Ovary (tissue), 9 donors: ENCODE results near the gene R3HDM1. TPM values are rescaled to one million over a fixed set of nuclear protein-coding genes. Genes with fewer than 3 reads are reported as not detected.
A peak's percentile ranks its signal among the peaks of the same experiment; 100 is the strongest.

Experiments used
- DNase-seq, 5 donors: peaks; one replicate each; pipeline ENCODE4 v3.0.0-alpha.2; 2019 to 2020
- H3K27ac ChIP-seq, 2 donors: fragments of 200-600 bp; one replicate each; pipeline versions ENCODE4 v1.5.1 to v1.8.0; 2019 to 2022
- H3K27me3 ChIP-seq: fragments of 200-600 bp; one replicate; pipeline ENCODE4 v1.8.0; 2022
- H3K36me3 ChIP-seq: fragments of 200-600 bp; sonication (generic); one replicate; pipeline ENCODE4 v1.5.1; 2019
- H3K4me1 ChIP-seq: one replicate; pipeline ENCODE4 v1.8.1; 2013; ENCODE audit warnings: mild to moderate bottlenecking, moderate library complexity; ENCODE audit not compliant: insufficient read depth
- H3K4me3 ChIP-seq: fragments of 200-600 bp; sonication (generic); one replicate; pipeline ENCODE4 v1.5.1; 2017
- H3K9me3 ChIP-seq, 2 donors: fragments of 200-600 bp in 1 of 2; sonication (generic) in 1 of 2; one replicate each; pipeline versions ENCODE4 v1.5.1 to v1.8.1; 2013 to 2019; ENCODE audit warnings: mild to moderate bottlenecking in 1 of 2, moderate library complexity in 1 of 2
- EP300 ChIP-seq: sonication (generic); formaldehyde crosslinking; IDR thresholded peaks from one replicate; pipeline ENCODE4 v1.6.1; 2017; ENCODE audit warnings: antibody characterized with exemption
- POLR2A ChIP-seq: fragments of 450-650 bp; IDR thresholded peaks from one replicate; pipeline ENCODE4 v1.6.1; 2017; ENCODE audit warnings: antibody characterized with exemption, mild to moderate bottlenecking, moderate library complexity
- WGBS, 3 donors: extraction: QIAGEN DNeasy Blood & Tissue Kit in 1 of 3; methylation state at CpG; one replicate each; pipeline versions ENCODE4 v1.1.5 to v1.1.7; 2013 to 2017; 5-methylcytosine and 5-hydroxymethylcytosine counted together
- intact Hi-C, 4 donors: fragments of 100-400 bp; cut with DNase I; formaldehyde crosslinking; loops; one replicate each; pipeline versions ENCODE4 v1.11.0 to v1.15.1; 2022 to 2023
- polyA plus RNA-seq, 2 donors: library from polyadenylated mRNA; stranded (reverse); fragments of 200-250 nt in 1 of 2; fragments of 350-450 nt in 1 of 2; fragmentation: Illumina TruSeq in 1 of 2; extraction: RNeasy Lipid Tissue Mini Kit (QIAGEN cat#74804) in 1 of 2; gene quantifications; one replicate each; pipeline ENCODE4 v1.2.3, GENCODE V29; 2013 to 2014
- total RNA-seq, 7 donors: library from RNA; depleted of rRNA in 2 of 7; stranded (reverse); fragments of >200 nt in 2 of 7; fragmentation: NEBNext Ultra II Directional in 3 of 7; extraction: Animal tissue kit (Norgen Biotek cat#: 25700) in 3 of 7; gene quantifications; one replicate each; pipeline versions ENCODE4 v1.1.0 to v1.2.4, GENCODE V29; 2016 to 2023
- TF ChIP-seq, protein P1 (sequence below), 3 donors: fragments of 450-650 bp in 2 of 3; fragments of 200-600 bp in 1 of 3; IDR thresholded peaks; one replicate each; pipeline versions ENCODE4 v1.5.1 to v1.8.0; 2016 to 2022; ENCODE audit warnings: antibody characterized with exemption in 3 of 3, mild to moderate bottlenecking in 1 of 3
- donor health status: DM: no; HTN: no; CAD: no; lungs with moderate emphysema.
- donor health status: DM: no; HTN: no; CAD: no.
- donor health status: Bipolar disorder and iron deficiency.
- donor health status: DM: yes; HTN: yes; CAD: no.
- donor health status: DM: no; HTN: no; CAD: no.
- donor health status: DM: yes; HTN: yes; CAD: no.

R3HDM1 gene
- total and polyA plus RNA-seq, 9 donors = 8.9 to 34.4 (median 19.0) TPM

DNA sequence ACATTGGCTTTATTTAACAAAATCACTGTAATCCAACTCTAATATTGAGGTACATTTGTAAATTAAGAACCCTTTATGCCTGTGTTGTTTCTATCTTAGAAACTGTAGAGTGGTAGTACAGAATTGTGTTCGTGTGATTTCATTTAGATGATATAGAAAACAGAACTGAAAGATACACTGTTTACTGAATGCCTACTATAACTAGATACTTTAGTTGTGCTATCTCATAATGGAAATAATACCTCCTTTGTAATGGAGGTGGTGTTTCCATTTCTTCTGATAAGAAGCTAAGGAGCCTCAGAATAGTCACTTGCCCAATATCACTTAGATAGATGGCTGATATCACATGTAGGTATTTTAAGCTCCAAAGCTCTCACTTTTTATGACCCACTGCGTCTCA is 147.8 kb downstream of the R3HDM1 start:
- H3K4me3 ChIP-seq = no peak overlapping the region
- H3K27ac ChIP-seq = no peak overlapping the region
- H3K4me1 ChIP-seq = no peaks in the 10 kb centered on the region
- no peaks in the 10 kb centered on the region for H3K9me3 ChIP-seq
- H3K36me3 ChIP-seq = no peaks in the 10 kb centered on the region
- DNase-seq = no peak
- intact Hi-C loops = no loop called here
- TF ChIP-seq, protein P1, sequence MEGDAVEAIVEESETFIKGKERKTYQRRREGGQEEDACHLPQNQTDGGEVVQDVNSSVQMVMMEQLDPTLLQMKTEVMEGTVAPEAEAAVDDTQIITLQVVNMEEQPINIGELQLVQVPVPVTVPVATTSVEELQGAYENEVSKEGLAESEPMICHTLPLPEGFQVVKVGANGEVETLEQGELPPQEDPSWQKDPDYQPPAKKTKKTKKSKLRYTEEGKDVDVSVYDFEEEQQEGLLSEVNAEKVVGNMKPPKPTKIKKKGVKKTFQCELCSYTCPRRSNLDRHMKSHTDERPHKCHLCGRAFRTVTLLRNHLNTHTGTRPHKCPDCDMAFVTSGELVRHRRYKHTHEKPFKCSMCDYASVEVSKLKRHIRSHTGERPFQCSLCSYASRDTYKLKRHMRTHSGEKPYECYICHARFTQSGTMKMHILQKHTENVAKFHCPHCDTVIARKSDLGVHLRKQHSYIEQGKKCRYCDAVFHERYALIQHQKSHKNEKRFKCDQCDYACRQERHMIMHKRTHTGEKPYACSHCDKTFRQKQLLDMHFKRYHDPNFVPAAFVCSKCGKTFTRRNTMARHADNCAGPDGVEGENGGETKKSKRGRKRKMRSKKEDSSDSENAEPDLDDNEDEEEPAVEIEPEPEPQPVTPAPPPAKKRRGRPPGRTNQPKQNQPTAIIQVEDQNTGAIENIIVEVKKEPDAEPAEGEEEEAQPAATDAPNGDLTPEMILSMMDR (IDR thresholded peaks at IDR 0.05) = no peak
- TF ChIP-seq POLR2A (no peak), EP300 (no peak)
- H3K27me3 ChIP-seq = no peaks in the 10 kb centered on the region
- WGBS, 3 donors = 92 to 99% (median 98%) methylated on average over 2 of the region's 2 CpGs

DNA sequence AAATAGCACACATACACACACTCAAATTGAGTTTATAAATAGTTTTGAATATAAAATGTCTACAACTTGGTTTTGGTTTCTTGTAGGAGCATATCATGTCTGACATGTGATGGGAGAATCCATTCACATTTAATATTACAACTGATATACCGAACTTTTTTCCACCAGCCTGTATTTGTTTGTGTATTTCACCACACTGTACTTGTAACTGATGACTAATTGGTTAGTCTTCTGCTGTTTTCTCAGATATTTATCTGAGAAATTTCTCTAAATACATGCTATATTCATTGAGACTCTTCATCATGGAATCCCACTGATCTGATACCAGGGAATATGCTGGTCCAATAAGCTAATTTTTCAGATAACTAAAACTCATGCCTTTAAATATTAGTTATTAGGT is 154.1 kb downstream of the R3HDM1 start:
- WGBS, 3 donors = 54 to 76% (median 70%) methylated on average over 1 of the region's 1 CpG
- Histone ChIP-seq H3K9me3 (no peaks in the 10 kb centered on the region), H3K4me1 (peaks cover 9% of the 10 kb centered on the region), H3K27ac (no peak overlapping the region), H3K27me3 (no peaks in the 10 kb centered on the region), H3K4me3 (no peak overlapping the region), H3K36me3 (no peaks in the 10 kb centered on the region)
- intact Hi-C loops = no loop called here
- DNase-seq = no peak
- TF ChIP-seq EP300 = no peak
- TF ChIP-seq, protein P1 (IDR thresholded peaks at IDR 0.05) = no peak
- no peak for TF ChIP-seq POLR2A

DNA sequence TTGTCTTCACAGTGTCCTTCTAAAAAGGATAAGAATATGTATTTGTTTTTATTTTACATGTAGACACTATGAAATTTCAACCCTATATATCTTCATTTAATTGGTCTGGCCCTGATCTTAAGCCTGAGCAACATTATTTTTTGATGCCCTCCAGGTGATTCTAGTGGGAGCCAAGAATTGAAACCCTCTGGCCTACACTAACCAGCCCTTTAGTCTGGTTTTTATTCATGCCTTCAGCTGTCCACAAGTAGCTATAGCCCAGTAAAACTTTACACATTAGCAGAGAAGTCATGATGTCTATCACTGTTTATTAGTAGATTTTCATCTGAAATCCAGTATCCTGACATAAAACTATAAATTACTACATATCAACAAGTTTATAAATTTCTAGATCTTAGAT is 157.7 kb downstream of the R3HDM1 start:
- peak overlapping the region in 1 of 2 donors; percentile 32 for H3K27ac ChIP-seq
- intact Hi-C loops = no loop called here
- no peak for DNase-seq
- H3K27me3 ChIP-seq = no peaks in the 10 kb centered on the region
- no peaks in the 10 kb centered on the region for H3K36me3 ChIP-seq
- H3K4me3 ChIP-seq = no peak overlapping the region
- peaks cover 12% of the 10 kb centered on the region for H3K4me1 ChIP-seq
- no peak for TF ChIP-seq POLR2A
- TF ChIP-seq EP300 = no peak
- TF ChIP-seq, protein P1 (IDR thresholded peaks at IDR 0.05) = no peak
- no peaks in the 10 kb centered on the region for H3K9me3 ChIP-seq

DNA sequence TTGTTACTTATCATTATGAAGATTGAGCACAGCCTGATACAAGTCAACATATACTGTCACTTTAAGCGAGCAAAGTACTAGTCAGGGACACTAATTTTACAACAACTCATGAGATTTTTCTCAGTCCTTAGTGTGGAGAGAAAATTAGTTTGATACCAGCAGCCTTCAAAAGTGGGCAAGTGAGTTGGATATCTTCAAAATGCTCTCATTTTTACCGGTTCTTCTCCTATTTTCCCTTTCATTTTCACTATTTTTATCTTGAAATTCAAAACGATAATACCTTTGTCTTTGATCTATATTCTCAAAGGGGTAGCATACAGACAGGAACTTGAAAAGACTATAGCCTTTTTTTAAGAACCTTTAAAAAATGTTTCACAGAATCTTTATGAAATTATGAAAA is 158.4 kb downstream of the R3HDM1 start:
- Histone ChIP-seq H3K36me3 (no peaks in the 10 kb centered on the region), H3K4me3 (no peak overlapping the region), H3K4me1 (peaks cover 12% of the 10 kb centered on the region), H3K9me3 (no peaks in the 10 kb centered on the region), H3K27me3 (no peaks in the 10 kb centered on the region), H3K27ac (peak overlapping the region in 1 of 2 donors; percentile 7)
- DNase-seq = no peak
- TF ChIP-seq EP300 = no peak
- TF ChIP-seq POLR2A = no peak
- TF ChIP-seq, protein P1 (IDR thresholded peaks at IDR 0.05) = no peak
- 58 to 72% (median 65%) methylated on average over 3 of the region's 3 CpGs for WGBS, 3 donors
- intact Hi-C loops = no loop called here

DNA sequence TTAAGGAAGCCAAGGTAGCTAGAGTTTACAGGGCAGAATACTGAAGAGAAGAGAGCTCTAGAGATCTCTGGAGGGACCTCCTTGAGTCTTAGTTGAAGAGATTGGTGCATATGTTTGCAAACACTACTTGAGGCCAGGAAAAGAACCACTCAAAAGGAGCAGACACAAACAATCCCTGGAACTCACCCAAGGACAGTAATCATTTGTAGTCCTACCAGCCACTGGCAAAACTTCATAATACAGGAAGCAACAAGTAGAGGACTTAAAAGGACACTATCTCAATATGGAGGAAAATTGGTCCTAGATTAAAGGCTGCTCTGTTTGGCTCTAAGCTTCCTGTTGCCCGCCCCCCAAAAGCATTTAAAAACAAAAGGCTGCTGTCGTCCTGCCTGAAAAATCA is 163.4 kb downstream of the R3HDM1 start:
- intact Hi-C loops = no loop called here
- no peaks in the 10 kb centered on the region for H3K9me3 ChIP-seq
- peaks cover 2% of the 10 kb centered on the region for H3K4me1 ChIP-seq
- no peaks in the 10 kb centered on the region for H3K27me3 ChIP-seq
- WGBS, 3 donors = 21 to 52% (median 35%) methylated on average over 2 of the region's 2 CpGs
- no peak overlapping the region for H3K27ac ChIP-seq
- TF ChIP-seq POLR2A (no peak), EP300 (no peak)
- TF ChIP-seq, protein P1 (IDR thresholded peaks at IDR 0.05) = no peak
- H3K36me3 ChIP-seq = no peaks in the 10 kb centered on the region
- H3K4me3 ChIP-seq = no peak overlapping the region
- no peak for DNase-seq
